Prostate gland (tissue), 2 donors: ENCODE measurements around the gene C1QTNF1. TPM values are rescaled to one million over a fixed set of nuclear protein-coding genes. Genes with fewer than 3 reads are reported as not detected.
"Not testable (repeated sequence)": the region's sequence is repeated elsewhere in the genome, so short reads cannot be mapped to it uniquely, and the experiment has no call there.

Experiments
- DNase-seq: peaks from one replicate; pipeline ENCODE4 v3.0.0-alpha.2; 2019; ENCODE audit warnings: low spot score
- H3K27ac ChIP-seq, 2 donors: fragments of 200-600 bp; sonication (generic); 2 replicates each; pipeline ENCODE4 v1.5.1; 2017 to 2019
- H3K27me3 ChIP-seq: fragments of 200-600 bp; sonication (generic); replicated peaks from 2 replicates; pipeline ENCODE4 v1.5.1; 2019; ENCODE audit not compliant: insufficient read depth
- H3K36me3 ChIP-seq, 2 donors: fragments of 200-600 bp; sonication (generic); 1 replicate in 1 of 2; 2 replicates in 1 of 2; pipeline versions ENCODE4 v1.5.1 to v1.8.1; 2017 to 2019
- H3K4me1 ChIP-seq: fragments of 200-600 bp; sonication (generic); replicated peaks from 2 replicates; pipeline ENCODE4 v1.5.1; 2019
- H3K4me3 ChIP-seq, 2 donors: fragments of 200-600 bp; sonication (generic); 2 replicates each; pipeline ENCODE4 v1.5.1; 2017 to 2019
- H3K9me3 ChIP-seq: fragments of 200-600 bp; sonication (generic); 2 replicates; pipeline ENCODE4 v1.5.1; 2017
- POLR2A ChIP-seq: fragments of 450-650 bp; IDR thresholded peaks from one replicate; pipeline ENCODE4 v1.6.1; 2016; ENCODE audit warnings: antibody characterized with exemption, mild to moderate bottlenecking
- POLR2AphosphoS5 ChIP-seq: sonication (generic); formaldehyde crosslinking; IDR thresholded peaks from one replicate; pipeline ENCODE4 v1.6.1; 2017; ENCODE audit warnings: antibody characterized with exemption
- WGBS: methylation state at CpG from one replicate; pipeline ENCODE4 v1.1.5; 2018; 5-methylcytosine and 5-hydroxymethylcytosine counted together
- intact Hi-C: fragments of 100-400 bp; cut with DNase I; formaldehyde crosslinking; loops from one replicate; pipeline ENCODE4 v1.14.2; 2022
- total RNA-seq, 2 donors: library from RNA; depleted of rRNA; stranded (reverse); fragments of >200 nt; gene quantifications; one replicate each; pipeline ENCODE4 v1.1.0, GENCODE V29; 2016
- TF ChIP-seq, protein P1 (sequence below), 4 experiments: fragments of 200-600 bp in 2 of 4; fragments of 450-650 bp in 2 of 4; sonication (generic) in 2 of 4; IDR thresholded peaks; 1 replicate in 3 of 4; 2 replicates in 1 of 4; pipeline ENCODE4 v1.5.1; 2016 to 2019; ENCODE audit warnings: antibody characterized with exemption in 4 of 4, mild to moderate bottlenecking in 2 of 4, moderate library complexity in 2 of 4

C1QTNF1 gene
- total RNA-seq, 2 donors from 2014 or later, result 16.3 to 57.9 TPM

DNA sequence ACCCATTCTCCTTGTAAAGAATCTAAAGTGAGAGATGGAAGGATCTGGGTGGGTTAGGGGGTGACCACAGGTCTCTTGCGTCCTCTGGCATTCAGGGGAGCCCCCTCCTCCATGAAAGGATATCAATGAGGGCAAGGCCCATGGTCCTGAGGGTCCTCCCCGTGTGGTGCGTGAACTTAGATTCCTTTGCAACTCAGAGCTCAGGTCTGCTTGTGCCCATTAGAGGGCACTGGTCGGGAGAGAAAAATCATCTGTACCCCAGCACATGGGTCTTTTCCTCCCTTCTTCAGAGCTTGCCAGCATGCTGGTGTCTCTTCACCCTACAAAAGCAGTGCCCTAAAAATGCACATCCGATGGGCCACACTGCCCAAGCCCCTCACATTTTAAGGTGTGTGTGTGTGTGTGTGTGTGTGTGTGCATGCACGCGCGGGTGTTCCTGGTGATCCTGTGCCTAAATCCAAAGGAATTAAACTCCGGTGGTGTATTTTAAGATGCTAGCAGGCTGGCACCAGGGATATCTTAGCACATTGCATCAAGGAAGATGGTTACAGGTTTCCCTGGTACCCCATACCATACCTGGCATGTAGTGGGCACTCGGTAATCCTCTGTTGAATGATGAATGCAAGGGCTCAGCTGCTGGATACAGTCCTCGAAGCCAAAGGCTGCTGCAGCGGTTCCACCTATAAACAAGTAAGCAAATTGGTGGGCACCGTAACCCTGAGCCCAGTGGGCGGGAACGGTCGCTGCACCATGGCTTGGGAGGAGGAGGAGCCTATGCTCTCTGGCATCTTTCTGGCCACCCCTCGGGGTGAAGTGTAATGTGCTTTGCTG, 4.7 kb downstream of the C1QTNF1 start:
- WGBS, result 83% methylated on average over 17 of the region's 17 CpGs
- Histone ChIP-seq H3K27ac (peak overlapping the region; percentile 25 to 83), H3K4me3 (no peak overlapping the region), H3K4me1 (peaks cover 27% of the 10 kb centered on the region), H3K36me3 (no peaks in the 10 kb centered on the region), H3K9me3 (no peaks in the 10 kb centered on the region), H3K27me3 (no peaks in the 10 kb centered on the region)
- DNase-seq, result no peak
- intact Hi-C loops, result no loop called here
- TF ChIP-seq, protein P1, sequence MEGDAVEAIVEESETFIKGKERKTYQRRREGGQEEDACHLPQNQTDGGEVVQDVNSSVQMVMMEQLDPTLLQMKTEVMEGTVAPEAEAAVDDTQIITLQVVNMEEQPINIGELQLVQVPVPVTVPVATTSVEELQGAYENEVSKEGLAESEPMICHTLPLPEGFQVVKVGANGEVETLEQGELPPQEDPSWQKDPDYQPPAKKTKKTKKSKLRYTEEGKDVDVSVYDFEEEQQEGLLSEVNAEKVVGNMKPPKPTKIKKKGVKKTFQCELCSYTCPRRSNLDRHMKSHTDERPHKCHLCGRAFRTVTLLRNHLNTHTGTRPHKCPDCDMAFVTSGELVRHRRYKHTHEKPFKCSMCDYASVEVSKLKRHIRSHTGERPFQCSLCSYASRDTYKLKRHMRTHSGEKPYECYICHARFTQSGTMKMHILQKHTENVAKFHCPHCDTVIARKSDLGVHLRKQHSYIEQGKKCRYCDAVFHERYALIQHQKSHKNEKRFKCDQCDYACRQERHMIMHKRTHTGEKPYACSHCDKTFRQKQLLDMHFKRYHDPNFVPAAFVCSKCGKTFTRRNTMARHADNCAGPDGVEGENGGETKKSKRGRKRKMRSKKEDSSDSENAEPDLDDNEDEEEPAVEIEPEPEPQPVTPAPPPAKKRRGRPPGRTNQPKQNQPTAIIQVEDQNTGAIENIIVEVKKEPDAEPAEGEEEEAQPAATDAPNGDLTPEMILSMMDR (IDR thresholded peaks at IDR 0.05), result peak in 1 of 4 experiments; percentile 15
- no peak for TF ChIP-seq POLR2A
- TF ChIP-seq POLR2AphosphoS5, result no peak

DNA sequence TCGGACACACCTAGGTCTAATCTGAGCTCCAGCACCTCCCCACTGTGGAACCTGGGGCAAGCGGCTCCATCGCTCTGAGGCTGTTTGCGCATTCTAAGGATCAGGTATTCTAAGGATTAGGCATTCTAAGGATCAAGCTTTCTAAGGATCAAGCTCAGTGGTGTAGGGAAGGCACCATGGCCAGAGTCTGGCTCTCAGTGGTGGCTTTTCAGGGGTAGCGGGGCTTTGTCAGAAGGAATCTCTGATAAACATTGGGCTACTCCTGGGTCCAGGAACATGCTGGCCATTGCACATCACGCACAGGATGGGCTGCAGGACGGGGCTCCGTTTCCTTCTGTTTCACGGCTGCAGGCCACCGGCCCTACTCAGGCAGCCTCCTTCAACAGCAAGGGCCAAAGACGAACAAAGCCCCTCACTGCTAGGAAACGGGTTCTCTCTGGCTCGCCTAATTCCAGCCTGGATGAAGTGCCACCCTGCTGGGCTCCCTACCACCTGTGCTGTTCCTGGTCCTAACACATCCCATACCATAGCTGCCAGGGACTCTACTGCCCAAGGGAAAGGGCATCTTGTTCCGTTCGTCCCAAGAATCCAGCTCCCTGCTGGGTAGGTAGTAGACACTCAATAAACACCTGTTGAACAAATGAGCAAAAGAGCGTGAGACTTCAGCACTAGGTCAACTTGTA, 5.5 kb downstream of the C1QTNF1 start:
- DNase-seq, result no peak
- Histone ChIP-seq H3K27ac (no peak overlapping the region), H3K9me3 (no peaks in the 10 kb centered on the region), H3K36me3 (no peaks in the 10 kb centered on the region), H3K4me1 (peaks cover 34% of the 10 kb centered on the region), H3K27me3 (no peaks in the 10 kb centered on the region), H3K4me3 (no peak overlapping the region)
- WGBS, result 92% methylated on average over 16 of the region's 16 CpGs
- intact Hi-C loops, result no loop called here
- TF ChIP-seq POLR2A (no peak), POLR2AphosphoS5 (no peak)
- TF ChIP-seq, protein P1 (IDR thresholded peaks at IDR 0.05), result no peak

DNA sequence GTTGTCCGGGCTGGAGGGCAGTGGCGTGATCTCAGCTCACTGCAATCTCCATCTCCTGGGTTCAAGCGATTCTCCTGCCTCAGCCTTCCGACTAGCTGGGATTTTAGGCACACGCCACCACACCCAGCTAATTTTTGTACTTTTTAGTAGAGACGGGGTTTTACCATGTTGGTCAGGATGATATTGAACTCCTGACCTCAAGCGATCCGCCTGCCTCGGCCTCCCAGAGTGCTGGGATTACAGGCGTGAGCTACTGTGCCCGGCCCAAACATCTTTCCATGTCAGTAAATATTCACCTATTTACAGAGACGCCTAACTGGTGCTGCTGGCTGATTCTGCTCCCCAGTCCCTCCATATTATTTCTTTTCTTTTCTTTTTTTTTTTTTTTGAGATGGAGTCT, 6.7 kb downstream of the C1QTNF1 start:
- H3K36me3 ChIP-seq, intact Hi-C loops, H3K9me3 ChIP-seq, H3K4me3 ChIP-seq, H3K27ac ChIP-seq, DNase-seq, H3K27me3 ChIP-seq: not testable (repeated sequence)
- peaks cover 27% of the 10 kb centered on the region for H3K4me1 ChIP-seq
- 95% methylated on average over 12 of the region's 12 CpGs for WGBS

DNA sequence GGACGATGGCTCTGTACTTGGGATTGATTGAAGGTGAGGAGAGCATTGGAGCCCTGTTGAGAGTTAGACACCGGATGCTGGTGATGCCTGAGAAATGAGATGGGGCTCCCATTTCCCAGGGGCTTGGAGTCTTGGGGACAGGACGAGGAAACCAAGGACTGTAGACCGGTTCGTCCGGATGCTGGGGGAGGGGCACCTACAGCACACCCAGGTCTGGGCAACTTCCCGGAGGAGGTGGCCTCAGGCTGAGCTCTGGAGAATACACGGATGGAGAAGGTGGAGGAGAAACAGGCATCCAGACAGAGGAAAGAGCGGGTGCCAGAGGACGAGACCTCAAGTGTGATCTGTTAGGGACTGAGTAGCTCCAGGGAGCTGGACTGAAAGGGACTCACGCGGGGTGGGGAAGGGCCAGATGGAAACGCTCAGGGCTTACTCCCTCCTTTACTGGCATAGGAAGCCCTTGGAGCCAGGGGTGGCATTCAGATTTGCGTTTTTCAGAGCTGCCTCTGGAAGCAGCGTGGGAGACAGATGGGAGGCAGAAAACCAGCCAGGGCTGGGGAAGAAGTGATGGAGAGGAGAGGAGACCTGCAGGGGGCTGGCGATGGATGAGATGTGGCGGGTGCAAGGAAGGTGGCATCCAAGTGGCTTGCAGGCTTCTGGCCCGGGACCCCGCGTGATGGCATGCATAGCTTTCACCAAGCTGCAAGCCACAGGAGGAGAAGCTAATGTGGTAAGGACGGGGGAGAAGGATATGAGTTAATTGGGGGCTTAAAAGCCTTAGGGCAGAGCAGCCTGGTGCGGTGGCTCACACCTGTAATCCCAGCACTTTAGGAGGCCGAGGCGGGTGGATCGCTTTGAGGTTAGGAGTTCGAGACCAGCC, 8.3 kb downstream of the C1QTNF1 start:
- no peaks in the 10 kb centered on the region for H3K9me3 ChIP-seq
- DNase-seq, result no peak
- H3K4me3 ChIP-seq, result no peak overlapping the region
- TF ChIP-seq POLR2AphosphoS5 (no peak), POLR2A (no peak)
- TF ChIP-seq, protein P1 (IDR thresholded peaks at IDR 0.05), result no peak
- H3K4me1 ChIP-seq, result peaks cover 18% of the 10 kb centered on the region
- H3K27ac ChIP-seq, result no peak overlapping the region
- 87% methylated on average over 26 of the region's 26 CpGs for WGBS
- intact Hi-C loops, result no loop called here
- no peaks in the 10 kb centered on the region for H3K27me3 ChIP-seq
- H3K36me3 ChIP-seq, result no peaks in the 10 kb centered on the region

DNA sequence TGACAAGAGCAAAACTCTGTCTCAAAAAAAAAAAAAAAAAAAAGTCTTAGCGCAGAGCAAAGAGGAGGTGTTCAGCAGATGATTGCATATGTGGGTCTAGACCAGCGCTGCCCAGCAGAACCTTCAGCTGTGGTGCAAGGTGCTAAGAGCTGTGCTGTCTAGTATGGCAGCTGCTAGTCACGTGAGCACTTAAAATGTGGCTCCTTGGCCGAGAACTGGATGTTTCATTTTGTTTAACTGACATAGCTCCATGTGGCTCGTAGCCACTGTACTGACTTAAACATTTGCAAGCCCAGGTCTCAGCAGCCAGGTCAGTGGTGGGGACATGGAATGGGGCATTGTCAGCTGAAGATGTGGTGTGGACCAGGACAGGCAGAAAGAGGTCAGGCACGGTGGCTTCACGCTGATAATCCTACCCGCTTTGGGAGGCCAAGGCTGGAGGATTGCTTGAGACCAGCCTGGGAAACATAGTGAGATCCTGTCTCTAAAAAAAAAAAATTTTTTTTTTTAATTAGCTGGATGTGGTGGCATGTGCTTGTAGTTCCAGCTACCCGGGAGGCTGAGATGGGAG, 9.2 kb downstream of the C1QTNF1 start:
- Histone ChIP-seq H3K27ac (peak overlapping the region; percentile 62 to 69), H3K4me3 (no peak overlapping the region), H3K36me3 (no peaks in the 10 kb centered on the region), H3K9me3 (no peaks in the 10 kb centered on the region), H3K27me3 (no peaks in the 10 kb centered on the region), H3K4me1 (peaks cover 14% of the 10 kb centered on the region)
- 79% methylated on average over 9 of the region's 9 CpGs for WGBS
- peak; percentile 45 for DNase-seq
- intact Hi-C loops, result no loop called here
- TF ChIP-seq POLR2A, result no peak
- peak; percentile 64 for TF ChIP-seq POLR2AphosphoS5
